ENCODE data around the gene DHRSX. TPM values are rescaled to one million over a fixed set of nuclear protein-coding genes. Genes with fewer than 3 reads are reported as not detected.
"Not testable (repeated sequence)": the region's sequence is repeated elsewhere in the genome, so short reads cannot be mapped to it uniquely, and the experiment has no call there.

The DHRSX gene
- 26.8 and 40.7 TPM in 2 replicates for total RNA-seq
- polyA plus RNA-seq (2012), result 35.5 TPM

GRCh38 chrX:2500803-2501558 is at the start of gene DHRSX, which contains the start of gene ZBED1:
TSS of gene DHRSX (minus strand) at chrX:2500976. CDS start at chrX:2500925, 51 bp downstream.
TSS of gene ZBED1 (minus strand) at chrX:2500976. CDS start at chrX:2490719, 10,257 bp downstream.
- DNase-seq (ENCODE audit: low read depth), result no peak

GRCh38 chrX:2549876-2550275 is 49.1 kb upstream of the DHRSX start:
- DNase-seq (ENCODE audit: low read depth), result no peak

GRCh38 chrX:2548711-2549423 is 48.1 kb upstream of the DHRSX start:
- no peak for DNase-seq (ENCODE audit: low read depth)

GRCh38 chrX:2547736-2548135 is 47.0 kb upstream of the DHRSX start:
- no peak for DNase-seq (ENCODE audit: low read depth)

GRCh38 chrX:2546496-2546895 is 45.7 kb upstream of the DHRSX start:
- no peak for DNase-seq (ENCODE audit: low read depth)

- DNase-seq (ENCODE audit: low read depth), result no peak
Measured at GRCh38 chrX:2545144-2545543, 44.4 kb upstream of the DHRSX start.

GRCh38 chrX:2542826-2543521 is 42.2 kb upstream of the DHRSX start:
- no peak for DNase-seq (ENCODE audit: low read depth)

- DNase-seq (ENCODE audit: low read depth), result no peak
Measured at GRCh38 chrX:2541603-2542002, 40.8 kb upstream of the DHRSX start.

GRCh38 chrX:2540426-2540947 is 39.7 kb upstream of the DHRSX start:
- DNase-seq (ENCODE audit: low read depth), result no peak

GRCh38 chrX:2539586-2539985 is 38.8 kb upstream of the DHRSX start:
- DNase-seq (ENCODE audit: low read depth), result no peak

- DNase-seq (ENCODE audit: low read depth), result no peak
Measured at GRCh38 chrX:2538031-2538757, 37.4 kb upstream of the DHRSX start.

GRCh38 chrX:2536974-2537373 is 36.2 kb upstream of the DHRSX start:
- DNase-seq (ENCODE audit: low read depth), result no peak

GRCh38 chrX:2536141-2536540 is 35.4 kb upstream of the DHRSX start:
- no peak for DNase-seq (ENCODE audit: low read depth)

GRCh38 chrX:2534261-2535021 is 33.7 kb upstream of the DHRSX start:
- DNase-seq (ENCODE audit: low read depth), result not testable (repeated sequence)

GRCh38 chrX:2533424-2533823 is 32.6 kb upstream of the DHRSX start:
- DNase-seq (ENCODE audit: low read depth), result no peak

- DNase-seq (ENCODE audit: low read depth), result no peak
Measured at GRCh38 chrX:2526390-2526789, 25.6 kb upstream of the DHRSX start.

- DNase-seq (ENCODE audit: low read depth), result no peak
Measured at GRCh38 chrX:2523911-2524310, 23.1 kb upstream of the DHRSX start.

GRCh38 chrX:2521927-2522386 is 21.2 kb upstream of the DHRSX start:
- DNase-seq (ENCODE audit: low read depth), result no peak

GRCh38 chrX:2521092-2521926 is 20.5 kb upstream of the DHRSX start:
- no peak for DNase-seq (ENCODE audit: low read depth)

Measured in myocyte (in vitro differentiated cells).